GM18951 (cell line): ENCODE results near the gene HDHD3.
"Not testable (repeated sequence)": the region's sequence is repeated elsewhere in the genome, so short reads cannot be mapped to it uniquely, and the experiment has no call there.

Experiments
- POLR2A ChIP-seq: IDR thresholded peaks from 4 replicates; pipeline ENCODE4 v1.6.1; 2011; ENCODE audit warnings: mild to moderate bottlenecking; ENCODE audit not compliant: insufficient read length, insufficient read depth; ENCODE audit errors: extremely low read depth
- in situ Hi-C: fragments of 300-500 bp; cut with MboI; formaldehyde crosslinking; loops from one replicate; pipeline ENCODE4 v1.12.0; 2022; ENCODE audit warnings: low sequenced_read_pairs, mixed read lengths, inconsistent platforms; ENCODE audit not compliant: unreplicated experiment

HDHD3 gene

DNA sequence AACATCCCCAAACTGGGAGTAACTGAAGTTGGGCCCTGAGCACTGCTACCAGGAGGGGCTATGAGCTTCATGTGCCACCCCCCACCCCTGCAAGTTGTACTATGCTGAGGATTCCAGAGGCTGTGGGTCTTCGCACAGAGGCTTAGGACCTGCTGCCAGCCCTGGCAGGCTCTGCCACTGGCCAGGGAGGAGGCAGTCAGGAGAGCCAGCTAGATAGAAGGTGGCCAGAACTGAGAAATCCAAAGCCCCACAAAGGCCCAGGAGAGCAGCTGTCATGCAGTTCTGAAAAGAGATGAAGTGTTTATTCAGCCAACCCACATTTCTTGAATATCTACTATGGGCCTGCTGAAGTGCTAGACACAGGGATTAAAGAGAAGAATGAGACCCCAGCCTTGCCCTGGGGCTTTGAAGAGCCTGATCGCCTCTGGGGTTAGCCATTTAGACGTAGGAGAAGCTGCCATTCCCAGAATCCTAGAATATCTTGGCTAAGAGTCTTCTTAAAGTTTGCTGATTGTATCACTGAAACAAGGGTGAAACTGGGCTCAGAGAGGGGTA lies 22.9 kb upstream of the HDHD3 start:
- in situ Hi-C loops = no loop called here
- no peak for TF ChIP-seq POLR2A

DNA sequence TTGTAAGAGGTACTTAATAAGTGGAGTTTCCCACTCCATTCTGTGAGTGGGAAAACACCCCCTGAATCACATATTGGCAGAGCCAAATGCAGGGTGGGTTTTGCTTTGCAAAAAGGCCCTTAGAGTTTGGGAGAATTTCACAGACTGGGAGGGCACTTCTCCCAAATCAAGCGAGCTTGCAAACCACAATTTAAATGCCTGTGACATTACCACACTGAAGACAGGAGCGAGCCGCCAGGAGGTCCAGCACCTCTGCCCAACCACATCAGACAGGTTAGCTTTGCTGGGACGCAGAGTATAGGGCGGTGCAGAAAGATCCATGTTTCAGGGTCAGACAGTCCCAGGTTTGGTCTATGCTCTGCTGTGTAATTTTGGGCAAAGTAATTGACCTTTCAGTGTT lies 22.0 kb upstream of the HDHD3 start:
- in situ Hi-C loops = no loop called here
- no peak for TF ChIP-seq POLR2A

DNA sequence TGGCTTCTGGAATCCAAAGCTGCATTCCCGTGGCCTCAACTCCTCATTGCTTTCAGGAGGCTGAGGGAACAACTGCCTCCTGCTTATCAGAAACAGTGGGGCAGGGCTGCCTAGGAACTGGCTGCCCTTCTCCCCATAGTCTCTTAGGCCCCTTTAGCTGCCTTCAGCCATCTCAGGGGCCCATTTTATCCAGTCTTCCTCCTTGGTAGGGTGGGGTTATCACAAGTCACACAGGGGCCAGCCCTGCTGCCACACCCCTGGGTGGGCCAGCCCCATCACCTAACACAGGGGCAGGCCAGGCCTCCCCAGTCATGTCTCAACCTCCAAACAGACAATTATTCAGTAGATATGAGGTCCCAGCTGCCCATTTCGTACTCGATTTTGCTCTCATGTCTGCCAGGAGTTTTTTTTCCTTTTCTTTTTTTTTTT lies 20.4 kb upstream of the HDHD3 start:
- in situ Hi-C loops = no loop called here
- no peak for TF ChIP-seq POLR2A

DNA sequence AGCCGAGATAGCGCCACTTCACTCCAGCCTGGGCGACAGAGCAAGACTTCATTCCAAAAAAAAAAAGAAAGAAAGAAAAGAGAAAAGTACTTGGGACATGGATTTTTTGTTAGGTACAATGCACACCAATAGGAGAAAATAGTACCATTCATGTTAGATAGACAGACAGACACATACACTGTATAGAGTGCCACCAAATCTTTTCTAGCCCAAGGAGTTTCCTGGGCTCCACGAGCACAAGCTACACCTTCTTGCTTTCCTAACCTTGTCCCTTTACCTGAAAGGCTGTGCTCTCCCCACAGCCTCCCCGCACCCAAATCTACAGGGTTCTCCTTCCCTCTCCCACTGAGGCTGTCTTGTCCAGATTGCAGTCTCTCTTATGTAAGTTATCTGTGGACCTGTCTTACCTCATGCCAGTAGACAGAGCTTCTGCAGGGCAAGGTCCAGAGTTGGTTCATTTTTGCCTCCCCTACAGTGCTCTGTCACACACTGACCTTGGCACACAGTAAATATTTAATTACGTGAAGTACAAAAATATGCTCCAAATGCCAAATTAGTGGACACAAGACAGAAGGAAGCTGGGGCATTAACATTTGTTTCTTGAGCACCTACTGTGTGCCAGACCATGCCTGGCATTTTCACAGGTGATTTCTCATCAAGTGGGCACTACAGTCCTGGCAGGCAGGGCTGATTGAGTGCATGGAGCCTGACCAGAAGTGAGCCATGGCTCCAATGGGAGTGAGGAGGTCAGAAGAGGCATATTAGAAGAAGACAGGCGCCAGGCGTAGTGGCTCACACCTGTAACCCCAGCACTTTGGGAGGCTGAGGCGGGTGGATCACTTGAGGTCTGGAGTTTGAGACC lies 18.4 kb upstream of the HDHD3 start:
- in situ Hi-C loops = no loop called here
- no peak for TF ChIP-seq POLR2A

DNA sequence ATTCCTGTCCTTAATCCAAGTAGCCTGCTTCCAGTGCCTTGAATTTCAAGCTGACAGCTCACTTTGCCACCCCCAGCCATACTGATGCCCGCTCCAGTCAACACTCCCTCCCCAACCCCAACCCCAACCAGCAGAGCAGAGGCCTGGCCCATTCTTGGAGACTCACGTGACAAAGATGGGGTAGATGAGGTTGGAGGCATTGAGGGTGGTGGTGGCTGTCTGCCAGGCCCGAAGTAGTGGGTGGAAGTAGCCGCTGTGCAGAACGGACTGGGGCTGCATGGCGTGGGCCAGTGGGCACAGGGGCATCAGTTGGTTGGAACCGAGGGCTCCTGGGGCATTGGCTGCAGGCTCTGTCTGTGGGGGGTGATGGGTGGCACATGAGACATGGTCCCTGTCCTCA lies 16.5 kb upstream of the HDHD3 start:
- TF ChIP-seq POLR2A = no peak
- in situ Hi-C loops = no loop called here

DNA sequence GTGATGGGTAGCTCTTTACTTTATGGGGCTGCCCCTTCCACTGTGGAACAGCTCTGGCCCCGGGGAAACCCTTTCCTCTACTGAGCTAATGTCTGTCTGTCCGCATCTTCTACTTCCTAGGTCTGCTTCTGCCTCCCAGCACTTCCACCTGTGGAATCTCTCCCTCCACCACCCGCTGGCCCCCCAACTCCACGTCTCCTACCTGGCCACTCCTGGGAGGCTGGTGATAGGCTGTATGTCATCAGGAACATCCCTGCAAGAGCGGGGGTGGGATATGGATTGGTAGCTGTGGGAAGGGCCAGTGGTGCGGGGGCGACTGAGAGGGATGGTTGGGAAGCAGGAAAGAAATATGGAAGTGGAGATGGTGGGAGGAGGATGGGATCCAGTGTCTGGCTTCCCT lies 15.1 kb upstream of the HDHD3 start:
- in situ Hi-C loops = no loop called here

DNA sequence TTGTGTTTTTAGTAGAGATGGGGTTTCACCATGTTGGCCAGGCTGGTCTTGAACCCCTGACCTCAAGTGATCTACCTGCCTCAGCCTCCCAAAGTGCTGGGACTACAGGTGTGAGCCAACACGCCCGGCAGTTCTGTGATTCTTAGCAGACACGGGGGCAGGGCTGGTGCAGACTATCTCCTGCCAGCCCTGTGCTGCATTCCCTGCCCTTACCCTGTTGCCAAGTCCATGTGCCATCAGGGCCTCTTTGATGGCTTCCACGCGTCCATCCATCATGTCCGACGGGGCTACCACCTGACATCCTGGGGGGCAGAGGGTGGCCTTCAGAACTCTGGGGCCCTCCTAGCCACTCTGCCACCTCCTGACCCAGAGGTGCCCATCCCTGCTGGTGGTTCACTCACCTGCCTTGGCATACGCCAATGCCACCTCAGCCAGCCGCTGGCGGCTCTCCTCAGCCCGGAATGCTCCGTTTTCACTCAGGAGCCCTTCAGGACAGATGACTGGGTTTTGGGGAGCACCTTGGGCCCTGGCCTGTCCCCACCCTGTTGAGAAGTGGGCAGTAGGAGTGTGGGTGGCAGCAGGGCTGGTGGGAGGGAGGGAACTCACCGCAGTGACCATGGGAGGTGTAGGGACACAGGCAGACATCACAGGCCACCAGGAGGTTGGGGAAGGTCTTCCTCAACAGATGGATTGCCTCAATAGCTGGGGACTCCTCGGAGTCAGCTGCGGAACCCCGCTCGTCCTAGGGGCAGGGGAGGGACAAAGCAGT lies 13.6 kb upstream of the HDHD3 start:
- TF ChIP-seq POLR2A = no peak
- in situ Hi-C loops = no loop called here

More for the DNA sequence above, 15.1 kb upstream of the HDHD3 start:
- no peak for TF ChIP-seq POLR2A

DNA sequence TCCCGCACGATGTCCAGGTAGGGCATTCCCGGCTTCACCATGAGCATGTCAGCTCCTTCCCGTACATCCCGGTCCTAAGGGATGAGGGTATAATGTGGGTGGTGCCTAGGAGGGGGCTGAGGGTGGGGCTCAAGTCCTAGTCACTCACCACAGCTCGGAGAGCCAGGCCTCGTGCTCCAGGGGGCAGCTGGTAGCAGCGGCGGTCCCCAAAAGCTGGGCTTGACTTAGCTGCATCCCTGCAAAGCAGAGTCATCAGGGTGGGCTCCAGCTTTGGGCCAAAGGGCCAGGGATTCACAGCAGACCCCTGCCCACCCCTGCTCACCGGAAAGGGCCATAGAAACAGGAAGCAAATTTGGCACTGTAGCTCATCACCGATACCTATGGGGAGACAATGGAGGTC lies 12.7 kb upstream of the HDHD3 start:
- TF ChIP-seq POLR2A = no peak
- in situ Hi-C loops = no loop called here

DNA sequence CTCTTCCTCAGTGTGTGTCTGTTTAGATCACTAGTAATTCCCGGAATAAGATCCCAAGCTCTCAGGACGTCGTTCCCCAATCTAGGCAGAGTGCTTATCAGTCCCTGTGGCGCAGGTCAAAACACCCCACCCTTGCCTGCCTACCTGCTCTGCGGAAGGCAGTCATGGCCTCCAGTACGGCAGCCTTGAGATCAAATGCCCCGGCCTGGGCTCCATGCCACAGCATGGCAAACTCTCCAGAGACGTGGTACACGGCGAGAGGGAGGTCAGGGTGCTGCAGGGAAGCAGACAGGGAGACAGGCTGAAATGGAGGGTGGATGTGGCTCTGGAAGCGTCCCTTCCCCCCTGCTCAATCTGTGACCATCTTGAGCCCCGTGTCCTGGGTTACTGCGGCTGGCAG lies 12.0 kb upstream of the HDHD3 start:
- in situ Hi-C loops = no loop called here
- no peak for TF ChIP-seq POLR2A

DNA sequence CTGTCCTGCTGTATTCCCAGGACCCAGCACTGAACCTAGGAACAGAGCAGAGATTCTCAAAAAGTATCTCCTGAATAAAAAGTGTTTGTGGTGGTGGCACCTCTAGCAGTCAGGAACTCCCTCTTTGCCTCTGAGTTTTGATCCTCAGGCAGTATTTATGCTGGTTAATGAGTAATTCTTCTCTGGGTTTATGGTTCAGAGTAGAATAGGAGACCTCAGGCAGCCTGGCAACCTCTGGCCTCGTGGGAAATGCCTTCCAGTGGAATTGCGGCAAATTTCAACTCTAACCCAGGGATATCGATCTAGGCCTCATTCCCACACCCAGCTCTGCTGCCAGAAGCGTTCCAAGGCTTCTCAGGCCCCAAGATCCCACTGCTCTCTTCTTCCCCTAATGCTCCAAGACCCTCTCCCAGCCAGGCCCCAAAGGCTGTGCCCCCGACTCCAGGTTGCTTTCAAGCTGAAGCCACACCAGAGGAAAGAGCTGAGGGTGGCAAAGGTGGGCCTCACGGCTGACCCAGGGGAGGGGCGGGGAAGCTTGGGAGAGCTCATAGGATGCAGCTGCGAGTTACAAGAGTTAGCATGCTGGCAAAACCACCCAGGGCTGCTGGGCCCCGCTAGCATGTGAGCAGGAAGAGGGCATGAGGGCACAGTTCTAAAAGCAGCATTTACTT lies 10.9 kb upstream of the HDHD3 start:
- in situ Hi-C loops = no loop called here
- TF ChIP-seq POLR2A = no peak

DNA sequence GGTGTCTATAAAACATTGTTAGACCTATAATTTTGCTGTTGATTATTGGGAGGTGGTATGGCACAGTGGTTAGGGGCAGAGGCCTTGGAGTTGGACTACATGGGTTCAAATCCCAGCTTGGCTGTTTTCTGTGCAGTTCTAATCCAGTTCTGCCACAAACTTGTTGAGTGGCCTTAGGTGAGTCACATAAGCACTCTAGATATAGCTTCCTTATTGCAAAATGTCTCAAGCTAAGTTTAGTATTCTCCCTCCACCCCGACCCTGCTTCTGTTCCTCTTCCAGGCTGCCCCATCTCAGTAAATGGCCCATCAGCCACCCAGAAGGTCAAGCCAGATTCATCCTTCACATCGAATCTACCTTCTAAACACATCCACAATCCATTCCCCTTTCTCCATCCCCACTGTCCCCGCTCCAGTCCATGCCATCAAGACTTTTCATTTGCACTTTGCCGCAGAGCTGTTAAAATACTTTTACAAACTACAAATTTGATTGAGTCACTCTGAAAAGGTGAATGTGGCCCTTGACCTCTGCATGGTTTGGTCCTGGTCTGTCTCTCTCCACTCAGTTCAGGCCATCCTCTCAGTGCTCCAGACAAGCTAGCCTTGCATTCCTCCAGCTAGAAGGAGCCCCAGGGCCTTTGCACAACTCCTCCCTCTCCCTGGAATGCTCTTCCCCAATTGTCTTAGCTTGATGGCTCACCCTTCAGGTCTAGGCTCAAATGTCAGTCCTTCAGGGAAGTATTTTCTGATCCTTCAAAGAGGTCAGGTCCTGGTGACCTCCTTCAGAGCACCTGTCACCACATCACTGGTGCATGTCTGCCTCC lies 10.0 kb upstream of the HDHD3 start:
- no peak for TF ChIP-seq POLR2A
- in situ Hi-C loops = no loop called here

DNA sequence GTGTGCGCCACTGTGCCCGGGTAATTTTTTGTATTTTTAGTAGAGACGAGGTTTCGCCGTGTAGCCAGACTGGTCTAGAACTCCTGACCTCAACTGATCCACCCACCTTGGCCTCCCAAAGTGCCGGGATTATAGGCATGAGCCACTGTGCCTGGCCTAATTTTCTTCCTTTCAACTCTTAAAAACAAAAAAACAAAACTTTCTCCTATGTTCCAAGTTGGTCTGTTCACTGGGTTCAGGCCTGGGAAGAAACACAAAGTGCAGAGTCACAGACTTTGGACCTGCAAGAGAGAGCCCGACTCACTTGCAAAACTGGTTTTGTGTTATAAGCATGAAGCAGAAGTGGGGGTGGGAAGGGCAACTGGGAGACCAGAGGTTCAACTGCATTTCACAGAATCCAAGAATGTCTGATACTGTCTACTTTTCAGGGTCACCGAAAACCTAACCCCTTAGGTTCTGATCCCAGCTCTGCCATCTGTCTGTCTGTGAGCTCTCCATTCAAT lies 5.2 kb upstream of the HDHD3 start:
- no peak for TF ChIP-seq POLR2A
- in situ Hi-C loops = no loop called here

DNA sequence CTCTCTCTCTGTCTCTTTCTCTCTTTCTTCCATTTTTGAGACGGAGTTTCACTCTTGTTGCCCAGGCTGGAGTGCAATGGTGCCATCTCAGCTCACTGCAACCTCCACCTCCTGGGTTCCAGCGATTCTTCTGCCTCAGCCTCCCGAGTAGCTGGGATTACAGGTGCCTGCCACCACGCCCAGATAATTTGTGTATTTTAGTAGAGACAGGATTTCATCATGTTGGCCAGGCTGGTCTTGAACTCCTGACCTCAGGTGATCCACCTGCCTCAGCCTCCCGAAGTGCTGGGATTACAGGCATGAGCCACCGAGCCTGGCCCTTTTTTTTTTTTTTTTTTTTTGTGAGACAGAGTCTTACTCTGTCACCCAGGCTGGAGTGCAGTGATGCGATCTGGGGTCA lies 4.7 kb upstream of the HDHD3 start:
- in situ Hi-C loops = not testable (repeated sequence)
